ENCODE data around the gene CDIPT.

Gene CDIPT

GRCh38 chr16:29809031-29809747 is 53.8 kb downstream of the CDIPT start:
- no peak for DNase-seq

All from AML-193 (cell line).